Mesodermal cell (in vitro differentiated cells): ENCODE results near the gene SUFU.

Source experiments
- H3K27ac ChIP-seq: 2 replicates; pipeline ENCODE4 v1.7.0; 2013; ENCODE audit warnings: mild to moderate bottlenecking, low read depth, low read length, moderate library complexity; ENCODE audit not compliant: severe bottlenecking
- H3K36me3 ChIP-seq: 2 replicates; pipeline ENCODE4 v1.7.1; 2013; ENCODE audit warnings: mild to moderate bottlenecking, low read length, moderate library complexity; ENCODE audit not compliant: control insufficient read depth, insufficient read depth
- H3K4me1 ChIP-seq: one replicate; pipeline ENCODE4 v1.7.1; 2013; ENCODE audit warnings: mild to moderate bottlenecking, low read length; ENCODE audit not compliant: insufficient read depth, control insufficient read depth, poor library complexity, severe bottlenecking
- H3K4me3 ChIP-seq: 2 replicates; pipeline ENCODE4 v1.7.0; 2013; ENCODE audit warnings: low read length, control low read depth, mild to moderate bottlenecking; ENCODE audit not compliant: insufficient read depth, poor library complexity, severe bottlenecking; ENCODE audit errors: extremely low read depth
- H3K9me3 ChIP-seq: 2 replicates; pipeline ENCODE4 v1.7.1; 2013; ENCODE audit warnings: mild to moderate bottlenecking, low read length, moderate library complexity; ENCODE audit not compliant: control insufficient read depth
- WGBS, 2 experiments: methylation state at CpG; one replicate each; pipeline ENCODE4 v1.1.5; 2013; ENCODE audit warnings: missing lambda C conversion rate in 2 of 2; ENCODE audit not compliant: insufficient coverage in 2 of 2; 5-methylcytosine and 5-hydroxymethylcytosine counted together

SUFU gene

GRCh38 chr10:102597131-102597991 is 93.6 kb downstream of the SUFU start:
- WGBS, 2 experiments = 93 to 97% methylated on average over 13 to 16 of the region's 16 CpGs
- no peak overlapping the region for H3K27ac ChIP-seq
- H3K4me1 ChIP-seq = peaks cover 79% of the 10 kb centered on the region
- peaks cover 86% of the 10 kb centered on the region for H3K36me3 ChIP-seq
- H3K4me3 ChIP-seq = no peak overlapping the region
- H3K9me3 ChIP-seq = no peaks in the 10 kb centered on the region

GRCh38 chr10:102598243-102598642 is 94.5 kb downstream of the SUFU start:
- peaks cover 88% of the 10 kb centered on the region for H3K36me3 ChIP-seq
- no peaks in the 10 kb centered on the region for H3K9me3 ChIP-seq
- H3K4me3 ChIP-seq = no peak overlapping the region
- WGBS, 2 experiments = 87 to 92% methylated on average over 4 to 5 of the region's 8 CpGs
- peaks cover 79% of the 10 kb centered on the region for H3K4me1 ChIP-seq
- H3K27ac ChIP-seq = peak overlapping the region; percentile 38

GRCh38 chr10:102599565-102600327 is 96.0 kb downstream of the SUFU start:
- Histone ChIP-seq H3K4me3 (no peak overlapping the region), H3K4me1 (peaks cover 76% of the 10 kb centered on the region), H3K9me3 (no peaks in the 10 kb centered on the region), H3K36me3 (peaks cover 86% of the 10 kb centered on the region), H3K27ac (peak overlapping the region; percentile 95)
- 68 to 86% methylated on average over 3 of the region's 7 CpGs for WGBS, 2 experiments

- Histone ChIP-seq H3K4me1 (peaks cover 73% of the 10 kb centered on the region), H3K4me3 (no peak overlapping the region), H3K9me3 (no peaks in the 10 kb centered on the region), H3K27ac (peak overlapping the region; percentile 95), H3K36me3 (peaks cover 83% of the 10 kb centered on the region)
- 93 to 96% methylated on average over 6 of the region's 6 CpGs for WGBS, 2 experiments
Measured at GRCh38 chr10:102600816-102601215, 97.0 kb downstream of the SUFU start.

GRCh38 chr10:102601639-102602038 is 97.9 kb downstream of the SUFU start:
- no peak overlapping the region for H3K27ac ChIP-seq
- H3K4me1 ChIP-seq = peaks cover 69% of the 10 kb centered on the region
- WGBS, 2 experiments = 98 to 99% methylated on average over 8 to 9 of the region's 9 CpGs
- no peaks in the 10 kb centered on the region for H3K9me3 ChIP-seq
- no peak overlapping the region for H3K4me3 ChIP-seq
- peaks cover 85% of the 10 kb centered on the region for H3K36me3 ChIP-seq

GRCh38 chr10:102602272-102603045 is 98.7 kb downstream of the SUFU start:
- Histone ChIP-seq H3K36me3 (peaks cover 78% of the 10 kb centered on the region), H3K27ac (peak overlapping the region; percentile 53), H3K9me3 (no peaks in the 10 kb centered on the region), H3K4me1 (peaks cover 64% of the 10 kb centered on the region), H3K4me3 (no peak overlapping the region)
- WGBS, 2 experiments = 88 to 94% methylated on average over 3 to 4 of the region's 4 CpGs

- 83 to 89% methylated on average over 4 to 7 of the region's 7 CpGs for WGBS, 2 experiments
- peaks cover 64% of the 10 kb centered on the region for H3K36me3 ChIP-seq
- H3K27ac ChIP-seq = peak overlapping the region; percentile 85
- H3K4me3 ChIP-seq = no peak overlapping the region
- H3K4me1 ChIP-seq = peaks cover 61% of the 10 kb centered on the region
- no peaks in the 10 kb centered on the region for H3K9me3 ChIP-seq
Measured at GRCh38 chr10:102603946-102604345, 100.2 kb downstream of the SUFU start.

GRCh38 chr10:102604439-102604841 is 100.7 kb downstream of the SUFU start:
- H3K9me3 ChIP-seq = no peaks in the 10 kb centered on the region
- H3K36me3 ChIP-seq = peaks cover 60% of the 10 kb centered on the region
- H3K27ac ChIP-seq = peak overlapping the region; percentile 85
- H3K4me3 ChIP-seq = no peak overlapping the region
- 93 to 100% methylated on average over 1 to 2 of the region's 6 CpGs for WGBS, 2 experiments
- peaks cover 57% of the 10 kb centered on the region for H3K4me1 ChIP-seq

GRCh38 chr10:102605712-102606111 is 101.9 kb downstream of the SUFU start:
- Histone ChIP-seq H3K9me3 (no peaks in the 10 kb centered on the region), H3K36me3 (peaks cover 56% of the 10 kb centered on the region), H3K4me3 (no peak overlapping the region), H3K27ac (no peak overlapping the region), H3K4me1 (peaks cover 50% of the 10 kb centered on the region)
- 88 to 90% methylated on average over 2 to 5 of the region's 5 CpGs for WGBS, 2 experiments

GRCh38 chr10:102608487-102608886 is 104.7 kb downstream of the SUFU start:
- Histone ChIP-seq H3K9me3 (no peaks in the 10 kb centered on the region), H3K4me1 (peaks cover 52% of the 10 kb centered on the region), H3K36me3 (peaks cover 47% of the 10 kb centered on the region), H3K27ac (no peak overlapping the region), H3K4me3 (no peak overlapping the region)
- WGBS, 2 experiments = 83 to 86% methylated on average over 1 to 2 of the region's 2 CpGs
